GM12801 (cell line): Measurements from ENCODE around the gene RTKN2.

ENCODE experiments used
- CTCF ChIP-seq: IDR thresholded peaks from one replicate; pipeline ENCODE4 v1.5.1; 2011; ENCODE audit warnings: control low read depth; ENCODE audit not compliant: insufficient read length; ENCODE audit errors: extremely low read depth

Gene RTKN2

DNA sequence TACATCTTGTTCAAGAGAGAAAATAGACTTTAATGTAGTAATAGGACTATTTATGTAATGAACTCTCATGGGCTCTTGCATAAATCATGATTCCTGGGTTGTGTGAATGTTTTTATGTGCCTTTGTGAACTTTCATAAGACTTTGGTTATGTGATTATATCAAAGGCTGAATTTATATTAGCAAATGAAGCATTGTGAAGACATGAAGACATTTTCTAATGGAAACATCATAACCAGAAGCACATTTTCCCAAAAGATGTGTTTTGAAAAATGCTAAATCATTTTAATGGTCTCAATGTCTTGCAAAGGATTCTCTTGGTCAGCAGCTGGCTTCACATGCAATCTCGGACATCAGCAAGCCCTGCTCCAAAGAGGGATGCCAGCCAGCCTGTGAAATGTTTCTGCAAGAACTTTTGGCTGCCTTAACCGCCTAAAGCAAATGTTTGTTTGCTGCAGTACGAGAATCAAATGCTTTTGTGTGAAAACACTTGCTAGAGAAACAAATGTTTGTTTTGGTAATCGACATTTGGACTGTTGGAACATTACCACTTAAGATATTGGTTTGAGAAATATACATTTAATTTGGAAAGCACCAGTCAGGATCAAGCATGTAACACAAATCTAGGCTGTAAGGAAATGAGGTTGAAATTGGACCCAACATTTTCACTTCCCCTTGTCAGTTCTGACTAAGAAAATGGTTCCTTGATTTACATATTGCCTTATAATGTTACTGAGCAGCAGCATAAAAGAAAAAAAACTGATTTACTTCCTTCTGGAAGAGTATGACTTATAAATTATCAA, 102.1 kb downstream of the RTKN2 start:
- no peak for TF ChIP-seq CTCF

DNA sequence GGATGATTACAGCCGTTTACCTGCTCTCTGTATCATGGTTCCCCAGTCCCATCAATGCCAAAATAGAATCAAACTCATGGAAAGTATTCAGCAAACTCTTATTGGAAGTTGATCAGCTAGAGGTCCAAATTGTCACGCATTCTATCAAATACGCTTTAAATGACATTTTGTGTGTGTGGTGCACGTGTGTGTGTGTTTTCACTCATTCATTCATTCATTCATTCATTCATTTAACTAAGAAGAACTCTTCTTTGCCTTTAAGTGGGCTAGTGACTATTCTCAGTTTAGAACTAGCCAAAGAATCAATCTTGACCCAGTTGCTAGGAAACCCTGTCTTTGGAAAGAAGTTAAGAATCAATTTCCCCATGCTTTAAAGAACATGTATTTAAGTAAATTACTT, 102.8 kb downstream of the RTKN2 start:
- no peak for TF ChIP-seq CTCF

DNA sequence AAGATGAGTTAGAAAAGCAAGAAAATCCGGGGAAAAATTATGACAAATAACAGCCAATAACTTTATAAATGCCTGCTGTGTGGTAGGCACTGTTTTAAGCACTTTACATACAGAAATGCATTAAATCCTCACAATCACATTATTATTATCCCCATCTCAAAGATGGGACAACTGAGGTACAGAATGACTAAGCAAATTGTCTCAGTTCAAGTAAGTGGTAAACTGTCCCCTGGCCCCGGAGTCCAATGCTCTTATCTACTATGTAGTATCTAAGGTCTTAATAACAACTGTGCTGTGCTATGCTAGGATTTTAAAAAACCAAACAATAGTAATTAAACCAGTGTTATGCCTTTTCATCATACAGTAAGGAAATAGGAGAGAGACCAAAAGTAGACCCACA, 105.6 kb downstream of the RTKN2 start:
- no peak for TF ChIP-seq CTCF

- TF ChIP-seq CTCF: no peak
Measured at GRCh38 chr10:62162261-62162981, 106.2 kb downstream of the RTKN2 start.

DNA sequence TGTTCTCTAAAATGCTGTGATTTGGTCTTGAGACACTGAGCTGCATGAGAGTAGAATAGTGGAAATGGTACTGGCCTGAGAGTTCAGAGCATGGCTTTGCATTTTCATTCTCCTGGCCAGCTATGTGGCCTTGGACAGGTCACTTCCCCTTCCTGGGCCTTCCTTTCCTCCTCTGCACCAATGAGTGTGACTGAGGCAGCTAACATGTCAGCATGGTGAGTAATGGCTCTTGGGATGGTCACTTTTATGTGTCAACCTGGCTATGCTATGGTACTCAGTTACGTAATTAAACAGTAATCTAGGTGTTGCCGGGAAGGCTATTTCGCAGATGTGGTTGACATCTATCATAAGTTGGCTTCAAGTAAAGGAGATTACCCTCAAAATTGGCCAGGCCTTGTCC, 109.3 kb downstream of the RTKN2 start:
- TF ChIP-seq CTCF: no peak

DNA sequence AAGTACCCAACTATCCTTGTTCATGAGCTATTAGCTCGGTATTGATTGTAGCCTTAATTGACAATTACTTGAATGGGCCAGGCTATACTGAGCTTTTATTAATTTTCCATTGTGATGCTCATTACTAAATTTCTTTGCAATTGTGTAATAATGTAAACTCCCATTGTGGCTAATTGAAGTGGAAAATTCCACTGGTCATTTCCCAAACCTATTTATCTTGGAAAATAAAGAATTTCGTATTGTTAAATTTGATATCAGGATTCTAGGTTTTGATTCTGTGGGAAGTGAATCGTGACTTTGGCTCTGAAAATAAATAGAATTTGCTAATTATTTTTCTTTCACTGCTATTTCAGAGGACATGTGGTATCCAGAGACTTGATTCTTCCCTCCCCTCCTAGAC, 111.0 kb downstream of the RTKN2 start:
- TF ChIP-seq CTCF: no peak

DNA sequence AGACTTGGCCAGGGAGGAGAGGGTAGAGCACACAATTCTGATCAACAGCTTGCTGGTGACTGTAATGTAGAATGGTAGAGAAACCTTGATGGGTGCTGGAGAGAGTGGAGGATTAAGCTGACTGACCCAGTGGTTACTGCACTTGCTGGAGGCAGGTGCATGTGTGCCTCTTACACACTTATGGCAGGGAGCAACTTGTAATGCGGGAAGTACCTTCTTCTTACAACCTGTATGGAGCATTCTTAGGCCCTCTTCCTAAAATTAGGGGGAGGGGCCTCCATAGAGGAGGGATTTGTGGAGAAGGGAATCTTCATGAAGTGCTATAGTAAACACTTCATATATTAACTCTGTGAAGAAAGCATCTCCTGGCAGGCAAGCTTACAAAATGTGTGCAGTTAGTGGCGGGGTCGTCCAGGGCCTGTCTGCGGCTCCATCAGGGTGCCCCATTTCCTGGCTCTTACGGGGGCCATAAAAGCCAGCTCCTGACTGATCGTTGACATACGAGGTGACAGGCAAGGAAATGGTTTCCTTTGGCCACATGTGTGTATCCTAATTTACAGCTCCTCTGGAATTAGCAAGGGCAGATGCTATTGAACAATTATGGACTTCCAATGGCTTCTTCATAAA, 113.5 kb downstream of the RTKN2 start:
- TF ChIP-seq CTCF: no peak
